Neural crest cell (in vitro differentiated cells): ENCODE data around the gene SAV1. TPM values are rescaled to one million over a fixed set of nuclear protein-coding genes. Genes with fewer than 3 reads are reported as not detected.
"Not testable (repeated sequence)": the region's sequence is repeated elsewhere in the genome, so short reads cannot be mapped to it uniquely, and the experiment has no call there.

Experiments
- DNase-seq: peaks from one replicate; pipeline ENCODE4 v3.0.0; 2021; ENCODE audit warnings: low read depth, mixed read lengths, low spot score
- H3K27ac Mint-ChIP-seq: one replicate; pipeline ENCODE4 v1.8.0; 2021; ENCODE audit warnings: mild to moderate bottlenecking, mixed read lengths; ENCODE audit not compliant: unreplicated experiment
- H3K27me3 Mint-ChIP-seq: 2 replicates; pipeline ENCODE4 v1.8.0; 2021; ENCODE audit warnings: low read depth, mild to moderate bottlenecking, mixed read lengths
- H3K36me3 Mint-ChIP-seq: 2 replicates; pipeline ENCODE4 v1.8.0; 2021; ENCODE audit warnings: low read depth, mild to moderate bottlenecking, mixed read lengths
- H3K4me1 Mint-ChIP-seq: 2 replicates; pipeline ENCODE4 v1.8.0; 2021; ENCODE audit warnings: mixed read lengths
- H3K4me3 Mint-ChIP-seq: one replicate; pipeline ENCODE4 v1.8.0; 2021; ENCODE audit warnings: mild to moderate bottlenecking, mixed read lengths
- H3K9me3 Mint-ChIP-seq: 2 replicates; pipeline ENCODE4 v1.8.0; 2021; ENCODE audit warnings: mixed read lengths
- CTCF ChIP-seq: fragments of 200-600 bp; sonication (generic); conservative IDR thresholded peaks from 2 replicates; pipeline ENCODE4 v1.5.0; 2021; ENCODE audit warnings: antibody characterized with exemption, mild to moderate bottlenecking
- total RNA-seq: library from RNA; stranded (reverse); gene quantifications from 2 replicates; pipeline ENCODE4 v1.2.1, GENCODE V29; 2021

SAV1 gene
- total RNA-seq, 1 donor from 2014 or later, result 23.5 TPM

DNA sequence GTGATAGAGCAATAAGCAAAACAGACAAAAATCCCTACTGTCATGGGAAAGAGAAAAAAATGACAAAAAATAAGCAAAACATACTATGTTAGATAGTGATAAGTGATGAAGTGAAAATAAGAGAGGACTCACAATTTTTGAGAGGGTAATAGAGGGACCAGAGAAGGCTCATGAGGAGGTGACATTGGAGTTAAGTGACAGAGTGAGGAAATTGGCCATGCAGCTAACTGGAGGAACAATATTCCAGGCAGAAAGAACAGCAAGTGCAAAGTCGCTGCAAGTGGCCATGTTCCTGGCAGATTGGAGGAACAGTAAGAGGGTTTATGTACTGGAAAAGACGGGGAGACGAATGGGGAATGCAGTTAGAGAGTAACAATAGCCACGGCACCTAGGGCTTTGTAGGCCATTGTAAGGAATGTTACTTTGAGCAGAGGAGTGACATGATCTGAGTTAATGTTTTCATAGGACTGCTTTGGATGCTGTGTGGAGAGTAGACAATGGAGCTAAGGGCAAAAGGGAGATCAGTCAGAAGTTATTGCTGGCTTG lies 1.4 kb upstream of the SAV1 start:
- H3K27ac Mint-ChIP-seq, result no peak overlapping the region
- TF ChIP-seq CTCF, result no peak
- DNase-seq, result no peak
- peaks cover 14% of the 10 kb centered on the region for H3K4me1 Mint-ChIP-seq
- no peaks in the 10 kb centered on the region for H3K27me3 Mint-ChIP-seq
- H3K4me3 Mint-ChIP-seq, result no peak overlapping the region
- H3K9me3 Mint-ChIP-seq, result no peaks in the 10 kb centered on the region
- no peaks in the 10 kb centered on the region for H3K36me3 Mint-ChIP-seq

- no peak overlapping the region for H3K27ac Mint-ChIP-seq
- no peaks in the 10 kb centered on the region for H3K27me3 Mint-ChIP-seq
- peaks cover 14% of the 10 kb centered on the region for H3K4me1 Mint-ChIP-seq
- no peak for TF ChIP-seq CTCF
- no peaks in the 10 kb centered on the region for H3K9me3 Mint-ChIP-seq
- DNase-seq, result no peak
- H3K4me3 Mint-ChIP-seq, result no peak overlapping the region
- peaks cover 2% of the 10 kb centered on the region for H3K36me3 Mint-ChIP-seq
These were observed 679 bp upstream of the SAV1 start for GRCh38 chr14:50668826-50669143.

DNA sequence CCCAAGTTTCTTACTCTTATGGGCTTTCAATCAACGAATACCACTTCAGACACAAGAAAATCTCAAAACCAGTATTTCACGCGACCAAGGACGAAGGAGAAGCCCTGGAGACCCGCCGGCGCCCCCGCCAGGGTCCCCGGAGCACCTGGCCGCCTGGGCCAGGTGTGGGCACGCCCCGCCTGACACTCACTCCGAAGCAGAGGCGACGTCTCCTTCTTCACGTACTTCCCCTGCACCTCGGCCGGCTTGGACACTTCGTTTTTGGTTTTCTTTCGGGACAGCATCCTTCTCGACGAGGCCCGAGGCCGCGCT lies 466 bp downstream of the SAV1 start:
- H3K4me3 Mint-ChIP-seq, result no peak overlapping the region
- H3K9me3 Mint-ChIP-seq, result no peaks in the 10 kb centered on the region
- peak overlapping the region; percentile 51 for H3K27ac Mint-ChIP-seq
- H3K27me3 Mint-ChIP-seq, result no peaks in the 10 kb centered on the region
- DNase-seq, result no peak
- no peak for TF ChIP-seq CTCF
- H3K36me3 Mint-ChIP-seq, result peaks cover 7% of the 10 kb centered on the region
- H3K4me1 Mint-ChIP-seq, result peaks cover 14% of the 10 kb centered on the region

DNA sequence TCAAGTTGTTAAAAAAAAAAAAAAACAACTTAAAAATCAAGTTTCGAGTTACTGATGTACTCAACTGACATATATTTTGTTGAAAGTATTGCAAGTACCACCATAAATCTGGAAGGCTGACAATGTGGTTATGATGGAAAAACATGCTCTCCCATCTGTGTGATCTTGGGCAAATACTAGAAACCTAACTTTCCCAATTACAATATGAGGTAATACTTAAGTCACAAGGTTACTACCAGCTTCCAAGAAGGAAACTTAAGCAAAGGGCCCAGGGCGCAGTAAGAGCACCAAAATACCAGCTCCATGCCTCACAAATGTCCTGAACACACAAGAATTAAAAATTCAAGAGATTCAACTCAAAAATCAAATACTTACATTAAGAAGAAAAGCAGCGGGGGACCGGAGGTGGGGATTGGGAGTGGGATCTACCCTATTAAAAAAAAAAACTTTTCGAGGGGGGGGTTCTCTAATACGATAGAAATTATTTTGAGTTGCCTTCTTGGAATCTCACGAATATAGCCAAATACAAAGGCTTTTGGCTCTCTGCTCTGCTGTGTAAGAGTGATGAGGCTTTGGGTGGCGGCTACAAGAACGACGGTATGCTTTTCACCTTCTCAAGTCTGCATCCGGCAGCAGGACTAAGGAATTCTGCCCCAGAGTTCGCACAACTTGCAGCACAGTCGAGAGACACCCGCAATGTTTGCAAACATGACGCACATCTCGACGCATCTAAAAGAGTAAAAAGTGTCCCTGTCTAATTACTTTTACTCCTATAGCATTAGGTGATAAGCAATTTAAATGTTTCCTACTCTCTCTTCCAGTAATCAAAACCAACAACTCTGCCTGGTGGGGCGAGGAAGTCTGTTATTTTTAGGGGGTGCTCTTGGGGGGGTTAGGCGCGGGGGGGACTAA lies 1.1 kb downstream of the SAV1 start:
- Mint-ChIP-seq H3K27me3 (no peaks in the 10 kb centered on the region), H3K4me1 (peaks cover 14% of the 10 kb centered on the region), H3K9me3 (no peaks in the 10 kb centered on the region), H3K36me3 (peaks cover 7% of the 10 kb centered on the region), H3K27ac (peak overlapping the region; percentile 28), H3K4me3 (no peak overlapping the region)
- no peak for TF ChIP-seq CTCF
- no peak for DNase-seq

DNA sequence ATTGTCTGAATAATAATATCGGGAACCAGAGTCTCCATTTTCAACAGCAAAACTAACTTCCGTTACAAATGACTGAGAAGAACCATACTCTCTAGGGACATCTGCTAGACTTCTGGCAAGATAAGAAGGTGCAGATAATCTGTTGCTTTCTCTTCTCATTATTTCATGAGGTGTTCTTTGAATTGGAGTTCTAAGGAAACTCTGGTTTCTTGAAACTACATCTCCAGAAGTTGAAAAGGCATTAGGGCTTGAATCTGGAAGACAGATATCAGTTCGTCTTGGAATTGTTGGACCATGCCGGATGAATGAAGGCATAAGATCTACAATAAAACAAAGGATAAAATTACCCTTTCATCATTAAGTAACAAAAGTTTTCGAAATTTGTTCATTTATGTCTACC lies 2.8 kb downstream of the SAV1 start:
- Mint-ChIP-seq H3K36me3 (peaks cover 20% of the 10 kb centered on the region), H3K4me1 (peaks cover 14% of the 10 kb centered on the region)
- not testable (repeated sequence) for H3K4me3 Mint-ChIP-seq, H3K9me3 Mint-ChIP-seq, H3K27me3 Mint-ChIP-seq, DNase-seq, H3K27ac Mint-ChIP-seq

DNA sequence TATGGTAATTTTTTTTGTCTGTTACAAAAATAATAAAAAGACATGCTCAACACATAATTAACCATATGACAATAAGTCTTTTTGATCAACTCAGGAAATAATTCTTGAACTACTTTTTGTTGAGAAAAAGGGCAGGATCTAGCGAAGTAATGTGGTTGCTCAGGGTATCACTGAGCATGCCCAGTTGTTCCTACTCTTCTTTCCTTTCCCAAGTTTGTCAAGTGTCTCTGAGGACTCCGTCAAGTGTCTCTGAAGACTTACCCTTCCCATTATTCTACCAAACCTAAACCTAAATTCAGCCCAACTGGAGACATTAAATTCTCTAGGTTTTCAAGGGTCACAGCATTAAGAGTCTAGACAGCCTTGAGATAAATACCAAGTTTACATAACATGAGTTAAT lies 3.5 kb downstream of the SAV1 start:
- H3K4me1 Mint-ChIP-seq, result peaks cover 14% of the 10 kb centered on the region

More for the DNA sequence above, 3.5 kb downstream of the SAV1 start:
- H3K27me3 Mint-ChIP-seq, DNase-seq, H3K4me3 Mint-ChIP-seq, H3K27ac Mint-ChIP-seq, H3K9me3 Mint-ChIP-seq: not testable (repeated sequence)
- H3K36me3 Mint-ChIP-seq, result peaks cover 24% of the 10 kb centered on the region
